Fibroblast of lung (primary cell): ENCODE results near the gene ATXN2. TPM values are rescaled to one million over a fixed set of nuclear protein-coding genes. Genes with fewer than 3 reads are reported as not detected.
A peak's percentile ranks its signal among the peaks of the same experiment; 100 is the strongest.
"Not testable (repeated sequence)": the region's sequence is repeated elsewhere in the genome, so short reads cannot be mapped to it uniquely, and the experiment has no call there.

Experiments used
- DNase-seq, 2 donors: peaks; one replicate each; pipeline versions ENCODE4 v3.0.0 to v3.0.0-alpha.2; 2010; ENCODE audit warnings: low read depth in 2 of 2
- H2AFZ ChIP-seq: 2 replicates; pipeline ENCODE4 v1.5.1; 2012; ENCODE audit warnings: low read length, control low read depth, inconsistent platforms
- H3K27ac ChIP-seq: 2 replicates; pipeline ENCODE4 v1.5.1; 2011; ENCODE audit warnings: low read length, control low read depth; ENCODE audit not compliant: insufficient read depth
- H3K27me3 ChIP-seq: 2 replicates; pipeline ENCODE4 v1.5.1; 2011; ENCODE audit warnings: mild to moderate bottlenecking, low read length; ENCODE audit not compliant: control insufficient read depth, insufficient read depth
- H3K36me3 ChIP-seq: 2 replicates; pipeline ENCODE4 v1.5.1; 2011; ENCODE audit warnings: low read length; ENCODE audit not compliant: control insufficient read depth, insufficient read depth
- H3K4me1 ChIP-seq: 2 replicates; pipeline ENCODE4 v1.5.1; 2011; ENCODE audit warnings: low read length; ENCODE audit not compliant: control insufficient read depth, insufficient read depth; ENCODE audit errors: extremely low read depth
- H3K4me2 ChIP-seq: 2 replicates; pipeline ENCODE4 v1.5.1; 2011; ENCODE audit warnings: low read length, control low read depth; ENCODE audit not compliant: insufficient read depth; ENCODE audit errors: extremely low read depth
- H3K4me3 ChIP-seq, 4 experiments: fragments of 200-600 bp in 1 of 4; sonication (generic) in 1 of 4; replicated peaks in 1 of 4; 2 replicates each; pipeline ENCODE4 v1.5.1; 2011 to 2016; ENCODE audit warnings: low read length in 4 of 4, low read depth in 3 of 4, mild to moderate bottlenecking in 3 of 4, control low read depth in 2 of 4, inconsistent platforms in 1 of 4, mixed read lengths in 1 of 4; ENCODE audit not compliant: insufficient read depth in 1 of 4; ENCODE audit errors: control extremely low read depth in 1 of 4
- H3K79me2 ChIP-seq: 2 replicates; pipeline ENCODE4 v1.5.1; 2012; ENCODE audit warnings: mild to moderate bottlenecking, low read length, inconsistent platforms; ENCODE audit not compliant: control insufficient read depth, insufficient read depth
- H3K9ac ChIP-seq: 2 replicates; pipeline ENCODE4 v1.5.1; 2011; ENCODE audit warnings: mild to moderate bottlenecking, low read length, control low read depth; ENCODE audit not compliant: insufficient read depth
- H3K9me3 ChIP-seq: 2 replicates; pipeline ENCODE4 v1.5.1; 2012; ENCODE audit warnings: low read depth, low read length; ENCODE audit not compliant: control insufficient read depth, insufficient read depth
- H4K20me1 ChIP-seq: 2 replicates; pipeline ENCODE4 v1.5.1; 2011; ENCODE audit warnings: low read length; ENCODE audit not compliant: control insufficient read depth, insufficient read depth; ENCODE audit errors: extremely low read depth
- CTCF ChIP-seq, 2 donors: IDR thresholded peaks in 1 of 2; conservative IDR thresholded peaks in 1 of 2; 1 replicate in 1 of 2; 2 replicates in 1 of 2; pipeline ENCODE4 v1.5.1; 2011 to 2012; ENCODE audit warnings: low read length in 2 of 2, control low read depth in 1 of 2, inconsistent platforms in 1 of 2, low read depth in 1 of 2, mild to moderate bottlenecking in 1 of 2
- EZH2 ChIP-seq: IDR thresholded peaks from 2 replicates; pipeline ENCODE4 v1.5.1; 2012; ENCODE audit warnings: low read length, control low read depth, mild to moderate bottlenecking; ENCODE audit errors: missing control alignments
- polyA plus RNA-seq, 2 donors: library from polyadenylated mRNA; depleted of rRNA in 1 of 2; stranded (reverse) in 1 of 2; unstranded in 1 of 2; fragments of >200 nt; gene quantifications; 2 replicates each; pipeline ENCODE4 v1.2.1, GENCODE V29; 2011 to 2012; ENCODE audit warnings: missing spikeins in 1 of 2
- total RNA-seq: library from RNA; depleted of rRNA; stranded (reverse); fragments of >200 nt; gene quantifications from 2 replicates; pipeline ENCODE4 v1.2.1, GENCODE V29; 2014

Gene ATXN2
- total and polyA plus RNA-seq, 2 donors (not counting 1 experiment from before 2014, with no cell fraction given): 25.9 to 31.2 TPM

DNA sequence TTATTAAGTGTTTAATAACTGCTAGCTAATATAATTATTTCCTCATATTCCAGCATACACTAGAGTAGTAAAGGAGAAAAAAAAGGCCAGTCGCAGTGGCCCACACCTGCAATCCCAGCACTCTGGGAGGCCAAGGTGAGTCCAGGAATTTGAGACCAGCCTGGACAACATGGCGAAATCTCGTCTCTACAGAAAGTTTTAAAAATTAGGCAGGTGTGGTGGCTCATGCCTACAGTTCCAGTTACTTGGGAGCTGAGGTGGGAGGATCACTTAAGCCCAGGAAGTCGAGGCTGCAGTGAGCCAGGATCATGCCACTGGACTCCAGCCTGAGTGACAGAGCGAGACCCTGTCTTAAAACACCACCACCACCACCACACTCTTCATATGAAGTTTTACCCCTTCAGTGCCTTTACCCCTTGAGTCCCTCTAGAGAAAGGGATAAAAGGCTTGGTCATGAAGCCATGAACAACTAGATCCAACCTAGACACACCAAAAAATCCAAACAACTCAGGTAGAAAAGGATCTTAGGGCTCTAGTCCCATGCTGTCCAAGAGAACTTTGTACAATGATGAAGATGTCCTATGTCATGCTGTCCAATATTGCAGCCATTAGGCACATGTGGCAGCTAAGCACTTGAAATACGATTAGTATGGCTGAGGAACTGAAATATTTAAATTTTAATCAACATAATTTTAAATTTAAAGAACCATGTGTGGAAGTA is 29.6 kb downstream of the ATXN2 start:
- no peaks in the 10 kb centered on the region for H3K27me3 ChIP-seq
- H3K4me2 ChIP-seq: peak overlapping the region; percentile 76
- H3K9ac ChIP-seq: no peak overlapping the region
- H3K4me1 ChIP-seq: peaks cover 10% of the 10 kb centered on the region
- H4K20me1 ChIP-seq: peaks cover 1% of the 10 kb centered on the region
- no peaks in the 10 kb centered on the region for H3K9me3 ChIP-seq
- no peak for DNase-seq
- no peak for TF ChIP-seq CTCF (conservative IDR thresholded peaks at IDR 0.05 in 1 of 2, IDR thresholded peaks at IDR 0.05 in 1 of 2; ENCODE audit: low read depth in 1 of 2, low read length in 2 of 2)
- TF ChIP-seq EZH2: no peak
- H3K27ac ChIP-seq: peak overlapping the region; percentile 67
- no peak overlapping the region for H2AFZ ChIP-seq
- H3K4me3 ChIP-seq: no peak overlapping the region
- H3K79me2 ChIP-seq: peaks cover 93% of the 10 kb centered on the region
- peaks cover 1% of the 10 kb centered on the region for H3K36me3 ChIP-seq

GRCh38 chr12:111560844-111561243 is 38.3 kb downstream of the ATXN2 start:
- peaks cover 93% of the 10 kb centered on the region for H3K79me2 ChIP-seq
- not testable (repeated sequence) for H3K9me3 ChIP-seq, H3K27ac ChIP-seq, H3K36me3 ChIP-seq, H2AFZ ChIP-seq, H4K20me1 ChIP-seq, H3K4me2 ChIP-seq, H3K4me1 ChIP-seq, H3K4me3 ChIP-seq, DNase-seq, H3K9ac ChIP-seq, H3K27me3 ChIP-seq

DNA sequence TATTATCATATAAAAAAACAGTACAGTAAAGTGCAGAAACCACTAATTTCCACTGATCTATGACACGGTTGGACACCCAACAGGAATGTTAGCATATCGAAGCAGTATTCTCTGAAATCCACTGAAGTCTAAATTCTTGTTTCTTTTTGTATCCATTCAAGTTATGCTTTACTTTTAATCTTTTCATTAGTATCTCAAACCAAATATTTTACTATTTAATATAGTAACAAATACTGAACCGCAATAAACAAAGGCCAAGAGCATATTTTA is 41.1 kb downstream of the ATXN2 start:
- peaks cover 94% of the 10 kb centered on the region for H3K79me2 ChIP-seq
- H3K27me3 ChIP-seq: no peaks in the 10 kb centered on the region
- peaks cover 1% of the 10 kb centered on the region for H3K36me3 ChIP-seq
- H2AFZ ChIP-seq: no peak overlapping the region
- no peak for TF ChIP-seq CTCF (conservative IDR thresholded peaks at IDR 0.05 in 1 of 2, IDR thresholded peaks at IDR 0.05 in 1 of 2; ENCODE audit: low read depth in 1 of 2, low read length in 2 of 2)
- no peak for TF ChIP-seq EZH2
- peaks cover 7% of the 10 kb centered on the region for H3K4me1 ChIP-seq
- H3K9ac ChIP-seq: no peak overlapping the region
- H3K4me3 ChIP-seq: no peak overlapping the region
- no peaks in the 10 kb centered on the region for H3K9me3 ChIP-seq
- no peak overlapping the region for H3K27ac ChIP-seq
- peak overlapping the region; percentile 33 for H3K4me2 ChIP-seq
- peaks cover 3% of the 10 kb centered on the region for H4K20me1 ChIP-seq
- peak in 1 of 2 donors; percentile 53 for DNase-seq
